ENCODE data around the gene SIL1.
"Not testable (repeated sequence)": the region's sequence is repeated elsewhere in the genome, so short reads cannot be mapped to it uniquely, and the experiment has no call there.

SIL1 gene

GRCh38 chr5:138927544-138927943, 270.6 kb downstream of the SIL1 start:
- no peak for TF ChIP-seq CTCF (IDR thresholded peaks at IDR 0.05; ENCODE audit: borderline replicate concordance, control extremely low read depth, extremely low read depth, insufficient read depth, missing control alignments)
- no peak for DNase-seq (ENCODE audit: low spot score)
- in situ Hi-C loops (cut with MboI; ENCODE audit: low sequenced_read_pairs, unreplicated experiment) = no loop called here

GRCh38 chr5:138926688-138927448, 271.3 kb downstream of the SIL1 start:
- no peak for TF ChIP-seq CTCF (IDR thresholded peaks at IDR 0.05; ENCODE audit: borderline replicate concordance, control extremely low read depth, extremely low read depth, insufficient read depth, missing control alignments)
- DNase-seq (ENCODE audit: low spot score) = no peak
- in situ Hi-C loops (cut with MboI; ENCODE audit: low sequenced_read_pairs, unreplicated experiment) = no loop called here

GRCh38 chr5:138926257-138926656, 271.9 kb downstream of the SIL1 start:
- no peak for TF ChIP-seq CTCF (IDR thresholded peaks at IDR 0.05; ENCODE audit: borderline replicate concordance, control extremely low read depth, extremely low read depth, insufficient read depth, missing control alignments)
- no peak for DNase-seq (ENCODE audit: low spot score)
- in situ Hi-C loops (cut with MboI; ENCODE audit: low sequenced_read_pairs, unreplicated experiment) = no loop called here

GRCh38 chr5:138925090-138925635, 273.0 kb downstream of the SIL1 start:
- DNase-seq (ENCODE audit: low spot score) = no peak
- no peak for TF ChIP-seq CTCF (IDR thresholded peaks at IDR 0.05; ENCODE audit: borderline replicate concordance, control extremely low read depth, extremely low read depth, insufficient read depth, missing control alignments)
- in situ Hi-C loops (cut with MboI; ENCODE audit: low sequenced_read_pairs, unreplicated experiment) = no loop called here

GRCh38 chr5:138922494-138922893, 275.7 kb downstream of the SIL1 start:
- in situ Hi-C loops (cut with MboI; ENCODE audit: low sequenced_read_pairs, unreplicated experiment) = no loop called here
- TF ChIP-seq CTCF (IDR thresholded peaks at IDR 0.05; ENCODE audit: borderline replicate concordance, control extremely low read depth, extremely low read depth, insufficient read depth, missing control alignments) = no peak
- no peak for DNase-seq (ENCODE audit: low spot score)

- in situ Hi-C loops (cut with MboI; ENCODE audit: low sequenced_read_pairs, unreplicated experiment); DNase-seq (ENCODE audit: low spot score): not testable (repeated sequence)
Observed at GRCh38 chr5:138921362-138921761, 276.8 kb downstream of the SIL1 start.

- no peak for TF ChIP-seq CTCF (IDR thresholded peaks at IDR 0.05; ENCODE audit: borderline replicate concordance, control extremely low read depth, extremely low read depth, insufficient read depth, missing control alignments)
- in situ Hi-C loops (cut with MboI; ENCODE audit: low sequenced_read_pairs, unreplicated experiment) = no loop called here
- DNase-seq (ENCODE audit: low spot score) = no peak
Observed at GRCh38 chr5:138920181-138920580, 278.0 kb downstream of the SIL1 start.
